Naive B cell (primary cell): ENCODE results near the gene DMWD. TPM values are rescaled to one million over a fixed set of nuclear protein-coding genes. Genes with fewer than 3 reads are reported as not detected.

Source experiments
- ATAC-seq, 2 donors: fragments of 150-1000 bp; cut with Tn5 transposase; 2 replicates each; pipeline ENCODE4 v1.10.0; 2021; ENCODE audit warnings: low read depth in 2 of 2, mild to moderate bottlenecking in 2 of 2, moderate library complexity in 2 of 2
- DNase-seq: peaks from one replicate; pipeline ENCODE4 v3.0.0; 2022
- H3K27ac Mint-ChIP-seq, 6 donors: one replicate each; pipeline ENCODE4 v1.8.0; 2020 to 2022; ENCODE audit warnings: mild to moderate bottlenecking in 6 of 6, mixed read lengths in 6 of 6, moderate library complexity in 5 of 6, inconsistent platforms in 2 of 6
- H3K27me3 Mint-ChIP-seq, 3 donors: one replicate each; pipeline ENCODE4 v1.8.0; 2021 to 2022; ENCODE audit warnings: mixed read lengths in 3 of 3, mild to moderate bottlenecking in 1 of 3
- H3K36me3 Mint-ChIP-seq, 2 donors: one replicate each; pipeline ENCODE4 v1.8.0; 2020 to 2022; ENCODE audit warnings: mixed read lengths in 2 of 2, inconsistent platforms in 1 of 2, mild to moderate bottlenecking in 1 of 2
- H3K4me1 Mint-ChIP-seq, 3 donors: one replicate each; pipeline ENCODE4 v1.8.0; 2020 to 2022; ENCODE audit warnings: mixed read lengths in 3 of 3, inconsistent platforms in 1 of 3, mild to moderate bottlenecking in 1 of 3, moderate library complexity in 1 of 3
- H3K4me3 Mint-ChIP-seq, 8 donors: one replicate each; pipeline ENCODE4 v1.8.0; 2020 to 2022; ENCODE audit warnings: mild to moderate bottlenecking in 8 of 8, mixed read lengths in 8 of 8, moderate library complexity in 8 of 8, inconsistent platforms in 2 of 8
- H3K9me3 Mint-ChIP-seq, 7 donors: one replicate each; pipeline ENCODE4 v1.8.0; 2020 to 2022; ENCODE audit warnings: mixed read lengths in 7 of 7, mild to moderate bottlenecking in 5 of 7, inconsistent platforms in 2 of 7, moderate library complexity in 1 of 7
- polyA plus RNA-seq, 6 donors: library from polyadenylated mRNA; unstranded; fragments of 300-500 nt; fragmentation: Illumina TruSeq; gene quantifications; one replicate each; pipeline ENCODE4 v1.2.3, GENCODE V29; 2021; ENCODE audit warnings: low read depth in 6 of 6

DMWD gene
- polyA plus RNA-seq, 6 donors from 2014 or later = 13.4 to 28.1 (median 22.1) TPM

DNA sequence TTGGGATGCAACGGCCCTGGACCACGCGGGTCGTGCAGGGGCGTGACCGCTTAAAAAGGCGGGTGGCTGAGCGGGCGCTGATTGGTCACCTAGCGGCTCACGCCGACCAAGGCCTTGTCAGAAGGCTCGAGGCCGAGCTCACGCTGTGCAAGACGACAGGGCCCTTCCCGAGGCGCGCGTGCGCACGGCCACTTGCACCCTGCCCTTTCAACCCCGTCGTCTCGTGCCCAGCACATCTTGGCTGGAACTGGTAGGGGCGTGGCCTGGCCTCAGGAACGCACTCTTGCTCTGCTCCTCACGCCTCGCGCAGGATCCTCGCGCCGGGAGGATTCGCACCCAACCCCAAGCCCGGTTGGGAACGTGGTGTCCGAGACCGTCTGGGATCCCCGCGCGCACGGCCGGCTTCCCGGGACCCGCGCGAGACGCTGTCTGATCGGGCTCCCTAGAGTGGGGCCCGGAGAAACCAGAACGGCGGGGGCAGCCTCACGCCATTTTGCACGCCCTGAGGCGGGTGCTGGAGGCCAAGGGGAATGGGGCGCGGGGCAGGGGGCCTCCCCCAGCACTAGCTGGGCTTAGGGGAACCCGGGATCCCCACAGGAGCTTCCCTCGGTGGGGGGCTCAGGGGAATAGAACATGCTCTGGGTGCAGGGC is 59.4 kb downstream of the DMWD start, which contains the start of gene MEIOSIN:
Gene MEIOSIN (plus strand): TSS at position 280 of the 651 bp plus-strand sequence. CDS start 1,938 bp downstream, outside the sequence.
- Mint-ChIP-seq H3K27me3 (peaks cover 0 to 5% (median 0%) of the 10 kb centered on the region in 3 donors), H3K27ac (peak within 1 kb of the TSS in 3 of 6 donors; percentile 24 to 47 (median 41)), H3K4me3 (peak within 1 kb of the TSS in 5 of 8 donors; percentile 13 to 76 (median 60)), H3K36me3 (no peaks in the 10 kb centered on the region), H3K9me3 (no peaks in the 10 kb centered on the region), H3K4me1 (peaks cover 19 to 28% (median 26%) of the 10 kb centered on the region in 3 donors)
- no peak for ATAC-seq
- no peak for DNase-seq

Other genes with a start within 250 kb of the DMWD start
- 10 to 100 TPM in 1 of 6 donors, 1 to 10 TPM in 4, not detected in 1; 5.0 to 14.4 (median 7.8) TPM for gene OPA3, start 208.0 kb downstream of the DMWD start, polyA plus RNA-seq
- not detected for gene GPR4, start 190.6 kb downstream of the DMWD start, polyA plus RNA-seq
- gene EML2, start 153.4 kb downstream of the DMWD start, polyA plus RNA-seq = 10 to 100 TPM in 3 of 6 donors, 1 to 10 TPM in 3; 4.3 to 14.1 (median 10.3) TPM
- gene GIPR, start 124.6 kb downstream of the DMWD start, polyA plus RNA-seq = not detected
- 1,000 to 10,000 TPM in 2 of 6 donors, 100 to 1,000 TPM in 4; 808 to 1,139 (median 906) TPM for gene SNRPD2, start 100.9 kb downstream of the DMWD start, polyA plus RNA-seq
- gene QPCTL, start 100.2 kb downstream of the DMWD start, polyA plus RNA-seq = 1 to 10 TPM in 5 of 6 donors, under 1 TPM in 1; 0.70 to 6.8 (median 1.7) TPM
- gene FBXO46, start 61.9 kb downstream of the DMWD start, polyA plus RNA-seq = 10 to 100 TPM in 5 of 6 donors, 1 to 10 TPM in 1; 9.4 to 23.0 (median 13.9) TPM
- not detected for gene MEIOSIN, start 59.4 kb downstream of the DMWD start, polyA plus RNA-seq
- gene SIX5, start 23.6 kb downstream of the DMWD start, polyA plus RNA-seq = under 1 TPM in 1 of 6 donors, not detected in 5; 0.18 TPM
- 1 to 10 TPM in 3 of 6 donors, under 1 TPM in 2, not detected in 1; 0.31 to 2.7 (median 1.1) TPM for gene DMPK, start 10.4 kb downstream of the DMWD start, polyA plus RNA-seq
- not detected for gene RSPH6A, start 22.5 kb upstream of the DMWD start, polyA plus RNA-seq
- gene SYMPK, start 70.3 kb upstream of the DMWD start, polyA plus RNA-seq = 10 to 100 TPM in 2 of 6 donors, 1 to 10 TPM in 4; 6.3 to 24.3 (median 9.0) TPM
- gene FOXA3, start 71.5 kb upstream of the DMWD start, polyA plus RNA-seq = not detected
- gene IRF2BP1, start 93.3 kb upstream of the DMWD start, polyA plus RNA-seq = 10 to 100 TPM in 1 of 6 donors, 1 to 10 TPM in 5; 3.1 to 10.1 (median 5.9) TPM
- gene MYPOP, start 109.8 kb upstream of the DMWD start, polyA plus RNA-seq = under 1 TPM in 4 of 6 donors, not detected in 2; 0.15 to 0.30 (median 0.28) TPM
- gene NANOS2, start 121.9 kb upstream of the DMWD start, polyA plus RNA-seq = not detected
- gene NOVA2, start 181.0 kb upstream of the DMWD start, polyA plus RNA-seq = not detected
- 10 to 100 TPM in 1 of 6 donors, 1 to 10 TPM in 5; 4.9 to 11.9 (median 7.7) TPM for gene CCDC61, start 202.6 kb upstream of the DMWD start, polyA plus RNA-seq
- 1 to 10 TPM in 1 of 6 donors, not detected in 5; 1.6 TPM for gene PGLYRP1, start 230.2 kb upstream of the DMWD start, polyA plus RNA-seq
- not detected for gene IGFL4, start 248.2 kb upstream of the DMWD start, polyA plus RNA-seq